ENCODE results near the gene ATF1.
A peak's percentile ranks its signal among the peaks of the same experiment; 100 is the strongest.

The ATF1 gene

GRCh38 chr12:50763639-50764285 is at the start of gene ATF1:
Gene ATF1, plus strand, starts transcription at chr12:50764101. Its CDS starts 16,045 bp downstream, at chr12:50780146.
- peak; percentile 49 for DNase-seq

DNA sequence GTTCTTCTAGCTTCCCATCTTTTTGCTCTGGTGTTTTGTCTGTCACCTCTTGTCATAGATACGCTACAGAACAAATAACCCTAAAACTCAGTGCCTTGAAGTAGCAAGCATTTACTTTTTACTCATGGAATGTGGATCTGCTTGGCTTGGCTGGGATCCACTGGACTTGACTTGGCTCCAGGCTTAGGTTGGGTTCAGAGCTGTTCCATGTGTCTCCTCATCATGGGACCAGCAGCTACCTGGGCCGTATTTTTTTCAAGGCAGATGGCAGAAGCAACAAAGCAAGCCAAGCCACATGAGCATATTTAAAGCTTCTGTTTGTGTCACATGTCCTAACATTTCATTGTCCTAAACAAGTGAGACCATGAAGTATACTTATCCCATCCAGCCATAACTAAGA is 48.7 kb upstream of the ATF1 start:
- DNase-seq = no peak

DNA sequence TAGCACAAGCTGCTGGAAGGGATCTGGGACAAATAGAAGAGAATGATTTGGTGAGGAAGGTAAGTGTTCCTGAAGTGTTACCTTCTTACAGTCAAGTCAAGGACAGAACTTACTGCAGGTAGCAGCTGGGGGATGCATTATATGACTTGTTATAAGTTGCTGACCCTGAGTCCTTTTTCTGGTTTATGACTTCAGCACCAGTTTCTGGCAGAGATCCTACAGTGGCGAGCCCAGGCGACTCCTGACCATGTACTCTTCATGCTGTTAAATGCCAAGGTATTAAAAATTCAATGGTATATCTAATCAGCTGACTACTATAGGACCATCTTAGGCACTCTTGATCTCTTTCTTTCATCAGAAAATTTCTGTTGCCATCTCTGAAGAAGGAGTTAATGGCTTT is 45.1 kb upstream of the ATF1 start:
- no peak for DNase-seq

DNA sequence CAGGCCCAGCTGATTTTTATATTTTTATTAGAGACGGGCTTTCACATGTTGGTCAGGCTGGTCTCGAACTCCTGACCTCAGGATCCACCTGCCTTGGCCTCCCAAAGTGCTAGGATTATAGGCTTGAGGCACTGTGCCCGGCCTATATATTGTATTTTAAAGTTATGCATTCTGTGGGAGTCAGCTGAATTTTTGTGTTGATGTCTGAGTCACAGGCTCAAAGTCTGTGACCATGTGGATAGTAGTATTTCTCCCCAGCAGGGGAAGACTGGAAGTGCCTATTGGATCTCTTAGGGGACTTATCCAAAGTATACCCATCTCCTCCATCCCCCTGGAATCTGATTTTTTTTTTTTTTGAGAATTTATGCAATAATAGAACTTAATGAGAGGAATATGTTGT is 43.8 kb upstream of the ATF1 start:
- no peak for DNase-seq

DNA sequence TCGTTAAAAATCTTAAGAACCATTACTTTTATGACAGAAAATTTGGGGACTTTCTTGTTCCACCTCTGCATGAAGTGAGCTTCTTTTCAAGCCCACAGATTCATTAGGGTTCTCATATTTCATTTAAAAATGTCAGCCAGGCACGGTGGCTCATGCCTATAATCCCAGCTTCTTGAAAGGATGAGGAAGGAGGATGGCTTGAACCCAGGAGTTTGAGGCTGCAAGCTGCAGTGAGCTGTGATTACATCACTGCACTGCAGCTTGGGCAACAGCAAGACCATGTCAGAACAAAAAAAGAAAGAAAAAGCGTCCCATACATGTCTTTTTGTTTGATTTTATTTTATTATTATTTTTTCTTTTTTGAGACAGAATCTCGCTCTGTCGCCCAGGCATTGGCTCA is 43.4 kb upstream of the ATF1 start:
- DNase-seq = no peak

- DNase-seq = no peak
These were observed 40.0 kb upstream of the ATF1 start for GRCh38 chr12:50723865-50724264.

DNA sequence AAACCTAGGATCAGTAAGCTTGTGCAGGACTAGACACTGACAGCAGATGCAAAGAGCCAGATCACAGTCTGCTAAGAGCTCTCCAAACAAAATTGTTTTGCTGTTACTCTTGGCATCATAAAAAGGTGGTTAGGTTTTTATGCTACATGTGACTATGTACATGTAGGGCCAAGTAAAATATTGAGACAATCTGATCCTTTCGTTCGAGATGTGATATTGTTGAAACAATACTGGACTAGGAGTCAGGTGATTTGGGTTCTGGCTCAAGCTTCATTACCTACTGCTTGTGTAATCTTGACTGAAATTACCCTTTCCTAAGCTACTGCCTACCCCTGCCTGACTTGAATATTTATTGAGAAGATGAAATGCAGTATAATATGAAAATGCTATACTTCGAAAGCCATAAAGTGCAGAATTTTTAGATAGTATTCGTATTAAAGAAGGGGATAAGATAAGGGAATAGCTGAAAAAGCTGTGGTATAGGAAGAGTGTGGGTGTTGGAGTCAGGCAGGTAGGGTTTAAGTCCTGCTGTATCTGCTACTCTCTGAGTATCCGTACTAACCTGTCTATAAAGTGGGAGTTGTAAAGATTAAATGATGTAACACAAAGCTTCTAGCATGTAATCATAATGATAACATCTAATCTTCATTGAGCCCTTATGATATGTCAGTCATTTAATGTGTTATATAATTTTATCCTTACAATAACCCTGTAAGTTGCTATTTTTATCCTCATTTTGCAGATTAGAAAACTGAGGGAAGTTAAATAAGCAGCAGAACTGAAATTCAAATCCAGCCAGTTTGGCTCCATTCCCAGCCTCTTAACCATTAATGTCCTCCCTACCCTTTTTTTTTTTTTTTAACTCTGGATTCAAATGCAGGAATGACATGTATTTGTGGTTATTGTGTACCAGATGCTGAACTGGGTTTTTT is 38.6 kb upstream of the ATF1 start:
- no peak for DNase-seq

DNA sequence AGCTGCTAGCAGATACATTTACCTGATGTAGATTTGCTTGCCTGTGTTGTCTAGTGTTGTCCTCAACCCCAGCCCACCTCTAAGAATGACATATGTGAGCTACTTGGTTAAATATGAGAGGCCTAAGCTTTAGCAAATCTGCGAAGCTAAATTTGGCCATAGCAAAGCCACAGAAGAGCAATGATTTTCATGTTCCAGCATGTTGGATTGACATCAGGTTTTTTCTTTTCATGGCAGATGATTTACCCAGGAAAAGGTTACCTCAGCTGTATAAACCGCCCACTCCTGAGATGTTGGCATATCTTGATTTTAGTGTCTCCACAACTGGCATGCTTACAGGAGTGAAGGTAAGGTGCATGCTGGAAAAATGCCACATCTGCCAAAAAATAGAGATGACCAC is 36.4 kb upstream of the ATF1 start:
- no peak for DNase-seq

DNA sequence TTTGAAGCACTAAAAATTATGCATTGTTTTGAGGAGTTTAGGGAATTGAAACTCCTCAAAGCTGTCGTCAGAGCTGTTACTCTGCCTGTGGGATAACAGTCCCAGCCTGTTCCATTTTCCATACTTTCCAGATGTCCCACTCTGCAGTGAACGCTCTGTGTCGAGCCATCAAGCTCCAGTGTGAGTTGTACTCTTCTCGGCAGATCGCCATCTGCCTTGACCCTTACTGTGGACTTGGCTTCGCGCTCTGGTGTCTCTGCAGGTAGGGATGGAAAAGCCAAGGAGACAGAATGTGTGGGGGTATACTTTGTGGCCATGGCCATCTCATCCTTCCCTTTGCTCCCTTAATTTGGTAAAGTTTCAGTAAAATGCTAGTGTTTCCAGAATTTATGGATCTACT is 35.5 kb upstream of the ATF1 start:
- no peak for DNase-seq

DNA sequence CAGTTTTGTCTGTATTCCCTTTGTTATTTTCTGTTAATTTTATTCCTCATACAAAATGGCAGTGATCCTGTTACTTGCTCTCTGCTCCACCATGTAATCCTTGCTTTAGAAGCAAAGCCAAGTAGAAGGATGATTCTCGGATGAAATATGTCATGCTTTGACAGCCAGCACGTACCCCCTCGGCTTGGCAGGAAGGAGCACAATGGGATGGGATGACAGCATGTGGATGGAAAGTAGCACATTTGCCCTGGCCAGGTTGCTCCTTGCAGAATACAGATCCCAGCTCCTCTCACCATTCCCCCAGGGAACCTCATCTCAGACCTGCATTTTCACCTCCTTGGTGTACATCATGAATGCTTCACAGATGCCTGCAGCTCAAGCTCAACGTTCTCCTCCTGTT is 35.1 kb upstream of the ATF1 start:
- DNase-seq = no peak

- DNase-seq = no peak
These were observed 31.3 kb upstream of the ATF1 start for GRCh38 chr12:50732591-50732990.

- no peak for DNase-seq
These were observed 30.2 kb upstream of the ATF1 start for GRCh38 chr12:50733706-50734105.

- no peak for DNase-seq
These were observed 29.3 kb upstream of the ATF1 start for GRCh38 chr12:50734409-50735263.

DNA sequence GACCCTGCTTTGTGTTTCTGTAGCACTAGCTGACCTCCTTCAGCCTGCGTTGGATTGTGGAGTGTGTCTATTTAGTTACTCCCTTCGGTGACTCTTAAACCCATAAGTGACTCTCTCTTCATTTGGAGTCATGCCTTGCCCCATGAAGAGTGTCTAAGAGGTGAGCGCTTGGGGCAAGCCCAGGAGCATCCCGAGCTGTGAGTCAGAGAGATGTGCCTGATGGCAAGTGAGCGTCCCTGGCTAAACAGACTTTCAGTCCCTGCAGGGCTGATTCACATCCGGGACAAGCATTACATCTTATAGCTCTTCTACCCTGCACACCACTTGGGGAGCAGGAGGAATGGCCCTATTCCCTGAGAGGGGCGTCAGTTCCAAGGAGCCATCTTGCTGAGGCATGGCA is 24.3 kb upstream of the ATF1 start:
- no peak for DNase-seq

GRCh38 chr12:50740307-50740706 is 23.6 kb upstream of the ATF1 start:
- no peak for DNase-seq

DNA sequence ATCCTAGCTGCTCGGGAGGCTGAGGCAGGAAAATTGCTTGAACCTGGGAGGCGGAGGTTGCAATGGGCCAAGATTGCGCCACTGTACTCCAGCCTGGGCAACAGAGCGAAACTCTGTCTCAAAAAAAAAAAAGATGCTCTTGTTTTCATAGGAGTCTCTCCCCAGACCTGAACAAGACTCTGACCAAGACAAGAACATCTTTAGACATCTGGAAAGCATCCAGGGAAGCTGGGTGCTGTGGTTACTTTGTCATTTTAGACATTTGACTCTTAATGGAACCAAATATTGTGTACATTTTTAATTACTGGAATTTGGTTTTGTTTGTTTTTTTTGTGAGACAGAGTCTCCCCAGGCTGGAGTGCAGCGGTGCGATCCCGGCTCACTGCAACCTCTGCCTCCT is 21.1 kb upstream of the ATF1 start:
- no peak for DNase-seq

- no peak for DNase-seq
These were observed 18.0 kb upstream of the ATF1 start for GRCh38 chr12:50745861-50746260.

DNA sequence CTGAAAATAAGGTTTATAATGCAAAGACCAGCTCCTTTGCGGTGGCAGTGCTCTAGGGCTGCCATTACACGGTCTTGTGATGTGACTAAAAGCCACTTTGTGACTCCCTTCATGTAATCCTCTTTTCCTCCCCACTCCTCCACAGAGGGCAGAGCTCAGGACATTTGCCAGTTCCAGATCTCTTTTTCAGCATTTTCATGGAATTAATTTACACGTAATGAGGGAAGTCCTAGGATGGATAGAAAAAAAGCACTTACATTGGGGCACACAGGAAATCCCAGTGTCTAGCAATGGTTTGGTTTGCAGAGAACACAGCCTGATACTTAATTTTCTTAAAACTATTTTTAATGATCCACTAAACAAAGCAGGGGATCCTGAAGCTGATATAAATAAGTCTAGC is 17.5 kb upstream of the ATF1 start:
- no peak for DNase-seq

GRCh38 chr12:50747817-50748216 is 16.1 kb upstream of the ATF1 start:
- no peak for DNase-seq

GRCh38 chr12:50749459-50749882 is 14.4 kb upstream of the ATF1 start:
- no peak for DNase-seq

- no peak for DNase-seq
These were observed 13.5 kb upstream of the ATF1 start for GRCh38 chr12:50750366-50750765.

GRCh38 chr12:50751948-50752721 is 11.8 kb upstream of the ATF1 start:
- no peak for DNase-seq

All from SIG-M5 (cell line).